Measurements from ENCODE around the gene AFTPH.

GRCh38 chr2:64595397-64596176, 71.5 kb downstream of the AFTPH start:
- TF ChIP-seq JUNB (CRISPR knock-in tag; conservative IDR thresholded peaks at IDR 0.05): no peak
- TF ChIP-seq ZNF780A (CRISPR knock-in tag; IDR thresholded peaks at IDR 0.05): no peak
- TF ChIP-seq SMC3 (conservative IDR thresholded peaks at IDR 0.05; ENCODE audit: insufficient read depth, low read depth, low read length): 0 out of 2 replicates have a peak, but pooled peaks have one; percentile 11
- no peak for TF ChIP-seq TEAD4 (IDR thresholded peaks at IDR 0.05; ENCODE audit: low read length)
- TF ChIP-seq TEAD4 (CRISPR knock-in tag; IDR thresholded peaks at IDR 0.05; ENCODE audit: borderline replicate concordance): no peak
- TF ChIP-seq, protein P1, sequence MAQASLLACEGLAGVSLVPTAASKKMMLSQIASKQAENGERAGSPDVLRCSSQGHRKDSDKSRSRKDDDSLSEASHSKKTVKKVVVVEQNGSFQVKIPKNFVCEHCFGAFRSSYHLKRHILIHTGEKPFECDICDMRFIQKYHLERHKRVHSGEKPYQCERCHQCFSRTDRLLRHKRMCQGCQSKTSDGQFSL (CRISPR knock-in tag; IDR thresholded peaks at IDR 0.05): no peak
- TF ChIP-seq, protein P1 (tag; IDR thresholded peaks at IDR 0.05): no peak
- TF ChIP-seq ZNF24 (IDR thresholded peaks at IDR 0.05): peak; percentile 22; the same call in 1 of the 2 replicates
- no peak for TF ChIP-seq ZNF764 (CRISPR knock-in tag; IDR thresholded peaks at IDR 0.05; ENCODE audit: low read depth)
- TF ChIP-seq POLR2A (conservative IDR thresholded peaks at IDR 0.05): no peak
- no peak for TF ChIP-seq SMARCE1 (IDR thresholded peaks at IDR 0.05)
- TF ChIP-seq, protein P2, sequence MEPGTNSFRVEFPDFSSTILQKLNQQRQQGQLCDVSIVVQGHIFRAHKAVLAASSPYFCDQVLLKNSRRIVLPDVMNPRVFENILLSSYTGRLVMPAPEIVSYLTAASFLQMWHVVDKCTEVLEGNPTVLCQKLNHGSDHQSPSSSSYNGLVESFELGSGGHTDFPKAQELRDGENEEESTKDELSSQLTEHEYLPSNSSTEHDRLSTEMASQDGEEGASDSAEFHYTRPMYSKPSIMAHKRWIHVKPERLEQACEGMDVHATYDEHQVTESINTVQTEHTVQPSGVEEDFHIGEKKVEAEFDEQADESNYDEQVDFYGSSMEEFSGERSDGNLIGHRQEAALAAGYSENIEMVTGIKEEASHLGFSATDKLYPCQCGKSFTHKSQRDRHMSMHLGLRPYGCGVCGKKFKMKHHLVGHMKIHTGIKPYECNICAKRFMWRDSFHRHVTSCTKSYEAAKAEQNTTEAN (CRISPR knock-in tag; IDR thresholded peaks at IDR 0.05): no peak
- no peak for TF ChIP-seq RFX7 (CRISPR knock-in tag; IDR thresholded peaks at IDR 0.05)
- TF ChIP-seq SPI1 (IDR thresholded peaks at IDR 0.05; ENCODE audit: borderline replicate concordance, low read depth, low read length): no peak
- no peak for TF ChIP-seq ZNF133 (CRISPR knock-in tag; IDR thresholded peaks at IDR 0.05)
- TF ChIP-seq ZNF384 (IDR thresholded peaks at IDR 0.05; ENCODE audit: low read depth, low read length): no peak

Data from K562 (cell line).